GM19238 (cell line): ENCODE data around the gene ARHGAP8.

Experiments
- DNase-seq: peaks from one replicate; pipeline ENCODE4 v3.0.0; 2011; ENCODE audit warnings: low spot score; ENCODE audit not compliant: insufficient read length

Gene ARHGAP8

DNA sequence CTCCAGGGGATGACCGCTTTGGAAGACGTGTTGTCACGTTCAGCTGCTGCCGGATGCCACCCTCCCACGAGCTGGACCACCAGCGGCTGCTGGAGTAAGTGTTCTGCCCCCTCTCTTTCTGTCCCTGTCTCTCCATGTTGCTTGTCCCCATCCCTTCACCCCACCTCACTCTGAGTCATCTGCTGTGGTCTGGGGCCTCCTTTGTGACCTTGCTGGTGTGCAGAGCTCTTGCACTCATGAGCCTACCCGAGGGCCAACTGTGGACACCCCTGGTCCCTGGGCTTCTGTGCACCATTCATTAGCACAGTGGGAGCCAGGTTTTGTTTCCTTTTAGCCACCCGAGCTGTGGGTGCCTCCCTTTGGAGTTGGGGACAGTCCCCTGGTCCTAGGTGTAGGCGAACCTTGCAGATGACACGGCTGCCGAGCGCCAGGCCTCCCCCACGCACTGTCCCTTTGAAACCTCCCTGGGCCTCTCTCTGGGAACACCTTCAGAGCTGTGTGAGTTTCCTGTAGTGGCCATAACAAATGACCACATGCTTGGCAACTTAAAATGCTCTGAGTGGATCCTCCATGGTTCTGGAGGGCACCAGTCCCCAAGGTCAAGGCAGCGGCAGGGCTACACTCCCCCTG lies 49.8 kb downstream of the ARHGAP8 start:
- DNase-seq = no peak

DNA sequence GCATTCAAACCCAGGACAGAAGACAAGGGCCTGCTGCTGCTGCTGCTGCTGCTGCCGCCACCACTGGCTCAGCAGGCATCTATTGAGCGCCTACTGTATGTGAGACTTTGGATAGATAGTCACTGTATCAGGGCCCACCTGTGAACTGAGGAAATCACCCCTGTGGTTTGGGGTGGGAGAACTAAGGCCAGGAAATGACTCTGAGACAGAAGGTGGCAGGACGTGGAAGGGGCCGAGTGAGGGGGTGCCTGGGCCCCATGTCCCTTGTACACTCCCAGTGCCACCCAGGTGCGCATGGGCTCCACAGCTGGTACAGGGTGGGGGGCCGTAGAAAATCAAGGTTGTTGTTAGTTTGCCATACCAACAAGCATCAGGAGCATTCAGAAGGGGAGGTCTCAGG lies 50.6 kb downstream of the ARHGAP8 start:
- DNase-seq = no peak

DNA sequence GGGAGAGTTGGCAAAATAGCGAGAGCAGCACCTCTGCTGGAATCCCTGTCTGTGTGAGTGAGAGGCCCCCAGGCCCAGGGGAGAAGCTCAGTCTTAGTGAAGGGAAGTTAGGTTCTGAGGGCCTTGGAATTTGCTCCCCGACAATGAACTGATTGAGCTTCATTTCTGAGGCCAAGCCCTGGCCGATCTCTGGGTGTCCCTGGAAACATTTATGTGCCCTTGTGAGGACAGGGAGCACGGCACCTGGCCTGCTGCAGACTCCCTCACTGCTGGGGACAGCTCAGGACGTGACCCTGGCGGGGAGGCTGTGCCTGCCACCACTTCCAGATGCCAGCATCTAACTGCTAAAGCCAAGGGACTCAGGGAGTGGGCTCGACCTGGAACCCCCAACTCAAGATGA lies 52.0 kb downstream of the ARHGAP8 start:
- DNase-seq = no peak

DNA sequence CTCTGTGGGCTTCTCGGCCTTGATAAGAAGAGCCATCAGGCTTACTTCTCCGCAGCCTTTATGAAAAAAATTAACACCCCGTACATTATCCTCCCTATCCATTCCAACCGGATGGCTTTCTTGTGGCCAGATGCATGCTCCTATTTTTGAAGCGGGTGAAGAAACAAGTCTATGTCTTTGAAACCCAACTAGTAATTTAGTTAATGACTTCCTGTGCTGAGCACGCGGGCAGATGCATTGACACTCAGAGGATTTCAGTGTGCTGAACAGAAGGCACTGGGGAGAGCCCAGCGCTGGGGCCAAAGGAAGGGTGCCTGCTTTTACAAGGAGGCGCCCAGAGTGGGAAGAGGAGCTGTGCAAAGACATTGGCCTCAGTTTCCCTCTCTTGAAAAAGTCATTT lies 53.3 kb downstream of the ARHGAP8 start:
- DNase-seq = no peak

DNA sequence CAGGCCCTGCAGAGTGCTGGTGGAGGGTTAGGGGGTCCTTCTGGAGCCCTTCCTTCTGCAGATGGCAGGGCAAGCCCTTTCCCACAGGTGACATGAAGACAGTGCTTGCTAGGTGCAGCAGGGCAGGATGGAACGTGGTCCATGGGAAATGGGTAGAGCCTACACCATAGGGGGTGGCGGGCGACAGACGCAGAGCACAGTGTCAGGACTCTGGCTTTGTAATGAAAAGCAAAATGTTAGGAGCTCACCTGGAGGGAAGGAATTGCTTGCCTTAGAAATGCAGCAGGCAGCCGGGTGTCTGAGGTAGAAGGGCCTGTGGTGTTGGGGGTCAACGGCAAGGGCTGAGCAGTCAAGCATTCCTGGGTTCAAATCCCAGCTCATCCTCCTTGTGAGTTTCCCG lies 54.9 kb downstream of the ARHGAP8 start:
- DNase-seq = no peak

DNA sequence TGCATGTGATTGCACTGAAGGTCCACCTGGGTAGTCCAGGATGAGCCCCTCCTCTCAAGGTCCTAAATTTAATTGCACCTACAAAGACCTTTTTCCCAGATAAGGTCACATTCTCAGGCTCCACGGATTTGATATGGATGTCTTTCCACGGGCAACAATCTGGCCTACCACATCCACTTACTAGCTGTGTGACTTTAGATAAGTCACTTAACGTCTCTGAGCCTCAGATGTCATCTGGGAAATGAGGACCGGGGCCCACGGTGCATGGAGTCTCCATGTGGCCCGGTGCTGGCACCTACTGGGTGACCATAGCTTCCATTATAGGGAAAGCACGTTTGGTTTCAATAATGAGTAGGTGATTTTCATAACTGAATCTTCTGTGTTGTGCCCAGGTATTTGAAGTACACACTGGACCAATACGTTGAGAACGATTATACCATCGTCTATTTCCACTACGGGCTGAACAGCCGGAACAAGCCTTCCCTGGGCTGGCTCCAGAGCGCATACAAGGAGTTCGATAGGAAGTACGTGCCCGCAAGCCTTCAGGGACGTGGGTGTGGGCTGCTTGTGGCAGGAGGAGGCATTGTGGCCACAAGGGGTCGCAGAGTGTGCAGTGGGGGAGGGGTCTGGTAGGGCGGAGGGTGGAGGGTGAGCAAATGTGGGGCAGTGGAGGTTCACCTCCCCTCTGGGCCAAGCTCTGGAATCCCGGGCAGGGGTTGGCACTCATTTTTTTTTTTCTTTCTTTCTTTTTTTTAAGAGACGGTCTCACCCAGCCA lies 55.7 kb downstream of the ARHGAP8 start:
- no peak for DNase-seq

DNA sequence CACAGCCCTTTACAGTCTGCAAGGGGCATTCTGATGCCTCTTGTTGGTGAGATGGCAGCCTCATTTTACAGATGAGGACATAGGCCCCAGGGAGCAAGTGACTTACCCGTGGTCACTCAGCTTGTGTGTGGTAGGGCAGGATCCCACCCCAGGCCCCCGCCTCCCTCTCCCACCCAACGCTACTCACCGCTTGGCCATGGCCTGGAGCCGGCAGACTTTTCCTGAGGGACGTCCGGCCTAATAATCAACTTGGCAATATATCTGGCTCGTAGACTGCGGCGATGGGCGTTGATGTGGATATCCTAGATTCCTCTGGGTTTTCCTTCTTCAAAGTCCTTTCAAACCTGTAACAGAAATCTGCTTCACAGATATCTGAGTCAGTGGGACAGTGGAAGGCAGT lies 57.1 kb downstream of the ARHGAP8 start:
- DNase-seq = no peak

DNA sequence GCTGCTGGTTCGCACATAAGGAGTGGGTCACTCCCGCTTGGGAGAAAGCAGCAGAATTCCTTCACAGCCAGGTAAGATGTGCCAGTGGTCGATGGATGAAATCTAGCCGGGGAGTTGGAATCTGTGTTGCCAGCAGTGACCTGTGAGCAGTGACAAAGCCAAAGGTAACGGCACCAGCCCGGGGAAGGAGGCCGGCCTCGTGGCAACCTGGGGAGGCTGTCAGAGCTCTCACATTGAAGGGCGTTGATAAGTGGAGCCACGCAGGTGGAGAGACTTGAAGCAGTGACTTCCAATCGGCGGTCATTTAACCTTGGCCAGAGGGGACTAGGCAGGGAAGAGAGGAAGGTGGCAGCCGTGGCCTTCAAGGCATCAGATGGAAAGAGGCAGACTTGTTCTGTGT lies 58.8 kb downstream of the ARHGAP8 start:
- DNase-seq = no peak

DNA sequence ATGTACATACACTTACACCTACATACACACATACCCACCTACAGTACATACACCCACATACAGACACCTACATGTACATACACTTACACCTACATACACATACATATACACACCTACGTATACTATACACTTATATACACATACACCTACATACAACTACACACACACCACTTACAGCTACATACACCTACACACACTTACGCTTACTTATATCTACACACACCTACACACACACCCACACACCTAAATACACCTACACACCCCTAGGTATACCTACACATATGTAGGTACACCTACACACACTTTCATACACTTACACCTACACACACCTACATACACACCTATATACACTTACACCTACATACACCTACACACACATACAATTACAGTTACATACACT lies 61.0 kb downstream of the ARHGAP8 start:
- DNase-seq = no peak

DNA sequence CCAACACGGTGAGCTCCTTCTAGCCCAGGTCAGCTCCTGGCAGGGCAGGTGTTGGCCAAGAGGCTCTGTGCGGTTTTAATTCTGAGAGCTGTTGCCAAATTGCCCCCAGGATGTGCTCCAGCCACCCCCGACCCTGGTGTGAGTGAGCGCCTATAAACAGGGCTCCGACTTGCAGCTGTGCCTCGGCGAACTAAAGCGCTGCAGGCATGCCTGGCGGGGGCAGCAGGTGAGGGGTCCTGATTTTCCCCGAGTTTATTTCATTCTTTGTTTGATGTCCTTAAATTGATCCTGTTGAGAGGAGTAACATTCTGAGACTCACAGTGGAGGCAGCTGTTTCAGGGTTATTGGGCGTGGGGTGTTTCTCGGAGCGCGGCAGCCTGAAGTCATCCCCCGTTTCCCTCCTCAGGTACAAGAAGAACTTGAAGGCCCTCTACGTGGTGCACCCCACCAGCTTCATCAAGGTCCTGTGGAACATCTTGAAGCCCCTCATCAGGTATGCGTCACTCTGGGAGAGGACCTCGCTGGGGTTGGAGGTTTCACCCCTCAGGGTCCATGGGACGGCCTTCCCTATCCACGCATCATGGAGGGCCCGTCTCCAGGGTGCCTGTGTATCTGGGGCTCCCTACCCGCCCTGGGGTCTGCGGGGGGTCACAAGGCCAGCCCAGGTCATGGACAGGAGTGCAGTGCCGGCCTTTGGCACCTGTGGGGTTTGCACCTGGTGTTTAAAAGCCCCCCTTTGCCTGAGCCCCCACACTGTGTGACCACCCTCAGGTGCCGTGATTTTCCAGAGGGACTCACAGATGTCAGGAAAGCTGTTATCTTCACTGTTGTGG lies 62.1 kb downstream of the ARHGAP8 start:
- DNase-seq = no peak

DNA sequence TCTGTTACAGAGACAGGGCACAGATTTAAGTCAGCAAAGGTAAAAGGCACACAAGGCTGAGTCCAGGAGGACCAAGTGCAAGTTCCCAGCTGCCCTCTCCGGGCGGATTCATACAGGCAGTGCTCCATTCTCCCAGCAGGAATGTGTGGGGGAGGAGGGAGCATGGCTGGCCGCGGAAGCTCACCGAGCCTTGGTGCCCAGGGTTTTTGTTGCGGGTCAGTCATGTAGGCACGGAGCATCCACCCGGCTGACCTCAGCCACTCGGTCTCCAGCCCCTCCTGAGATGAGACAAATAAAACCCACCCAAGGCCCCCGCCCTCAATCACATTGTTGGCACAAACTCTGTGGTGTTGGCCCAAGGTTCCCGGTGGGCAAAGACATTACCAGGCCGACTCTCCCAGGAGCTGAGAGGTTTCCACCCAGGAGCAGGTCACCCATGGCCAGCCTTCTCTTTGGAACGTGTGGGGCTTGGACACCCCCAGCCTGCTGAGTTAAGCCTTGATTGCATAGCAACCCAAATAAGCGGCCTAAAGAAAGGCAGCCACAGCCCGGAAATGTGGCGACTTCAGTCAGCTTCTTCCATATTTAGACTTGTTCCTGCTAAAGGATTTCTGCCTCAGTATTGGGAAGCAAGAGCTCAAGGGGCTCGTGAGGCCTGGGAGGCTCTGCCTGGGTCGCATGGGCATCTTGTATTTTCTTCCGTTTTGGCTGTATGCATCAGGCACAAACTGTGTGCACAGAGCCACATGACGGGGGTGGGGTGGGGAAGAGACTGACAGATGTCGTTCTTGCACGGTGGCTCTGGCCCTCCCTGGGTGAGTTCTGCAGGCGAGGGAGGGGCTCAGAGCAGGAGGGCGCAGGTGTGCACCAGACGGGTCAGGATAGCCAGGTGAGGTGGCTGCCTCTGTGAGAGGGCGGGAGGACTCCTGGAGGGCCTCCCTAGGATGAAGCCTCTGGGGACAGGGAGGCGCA lies 63.0 kb downstream of the ARHGAP8 start:
- no peak for DNase-seq

DNA sequence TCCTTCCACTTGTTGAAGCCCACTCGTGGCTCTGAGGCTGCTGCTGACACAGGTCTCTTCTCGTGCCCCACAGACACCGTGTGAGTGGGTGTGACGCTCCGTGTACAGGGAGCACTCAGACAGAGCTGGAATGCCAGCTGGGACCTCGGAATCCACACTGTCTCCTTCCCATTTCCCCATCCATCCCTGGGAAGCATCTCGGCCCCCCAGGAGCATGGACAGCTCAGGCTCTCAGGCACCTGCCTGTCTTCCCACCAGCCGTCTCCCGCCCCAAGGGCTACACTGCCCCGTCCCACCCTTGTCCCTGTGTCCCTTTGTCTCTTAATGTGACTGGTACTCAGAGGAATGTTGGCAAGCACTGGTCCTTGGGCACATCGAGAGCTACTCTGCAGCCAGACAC lies 63.8 kb downstream of the ARHGAP8 start:
- DNase-seq = no peak

DNA sequence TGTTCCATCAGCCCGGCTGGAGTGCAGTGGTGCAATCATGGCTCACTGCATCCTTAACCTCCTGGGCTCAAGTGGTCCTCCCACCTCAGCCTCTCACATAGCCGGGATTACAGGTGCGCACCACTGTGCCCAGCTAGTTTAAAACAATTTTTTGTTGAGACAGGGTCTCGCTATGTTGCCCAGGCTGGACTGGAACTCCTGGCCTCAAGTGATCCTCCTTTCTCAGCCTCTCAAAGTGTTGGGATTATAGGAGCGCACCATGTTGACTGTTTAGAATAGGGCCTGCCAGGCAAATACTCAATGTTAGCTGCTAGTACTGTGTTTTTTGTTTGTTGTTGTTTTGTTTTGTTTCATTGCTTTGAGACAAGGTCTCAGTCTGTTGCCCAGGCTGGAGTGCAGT lies 66.4 kb downstream of the ARHGAP8 start:
- no peak for DNase-seq

DNA sequence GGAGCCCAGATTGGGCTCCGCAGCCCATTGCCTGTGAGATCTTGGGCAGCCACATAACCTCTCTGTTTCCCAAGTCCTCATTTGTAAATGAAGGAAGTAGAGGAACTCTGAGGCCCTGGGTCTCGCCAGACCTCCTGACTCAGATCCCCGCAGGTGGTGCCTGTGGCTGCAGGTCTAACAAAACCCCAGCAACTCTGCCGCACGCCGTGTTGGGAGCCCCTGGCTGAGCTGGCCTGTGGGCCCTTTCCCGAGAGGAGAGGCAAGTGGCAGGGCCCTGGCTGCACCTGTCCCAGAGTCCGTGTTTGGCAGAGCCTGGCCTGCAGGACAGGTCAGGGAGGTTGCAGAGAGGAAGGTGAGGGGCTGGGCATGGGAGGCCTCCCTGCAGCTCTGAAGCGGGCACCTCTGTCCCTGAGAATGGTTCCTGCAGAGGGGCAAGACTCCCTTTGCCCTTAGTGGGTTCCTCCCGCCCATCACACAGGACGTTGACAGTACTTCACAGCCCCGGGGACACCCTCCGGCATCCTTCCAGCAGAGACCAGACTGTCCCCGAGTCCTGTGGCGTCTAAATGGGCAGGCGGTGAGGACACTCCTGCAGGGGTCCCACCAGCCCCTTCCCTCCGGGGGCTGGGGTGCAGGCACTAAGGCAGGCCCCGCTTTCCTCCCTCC lies 67.7 kb downstream of the ARHGAP8 start:
- no peak for DNase-seq

DNA sequence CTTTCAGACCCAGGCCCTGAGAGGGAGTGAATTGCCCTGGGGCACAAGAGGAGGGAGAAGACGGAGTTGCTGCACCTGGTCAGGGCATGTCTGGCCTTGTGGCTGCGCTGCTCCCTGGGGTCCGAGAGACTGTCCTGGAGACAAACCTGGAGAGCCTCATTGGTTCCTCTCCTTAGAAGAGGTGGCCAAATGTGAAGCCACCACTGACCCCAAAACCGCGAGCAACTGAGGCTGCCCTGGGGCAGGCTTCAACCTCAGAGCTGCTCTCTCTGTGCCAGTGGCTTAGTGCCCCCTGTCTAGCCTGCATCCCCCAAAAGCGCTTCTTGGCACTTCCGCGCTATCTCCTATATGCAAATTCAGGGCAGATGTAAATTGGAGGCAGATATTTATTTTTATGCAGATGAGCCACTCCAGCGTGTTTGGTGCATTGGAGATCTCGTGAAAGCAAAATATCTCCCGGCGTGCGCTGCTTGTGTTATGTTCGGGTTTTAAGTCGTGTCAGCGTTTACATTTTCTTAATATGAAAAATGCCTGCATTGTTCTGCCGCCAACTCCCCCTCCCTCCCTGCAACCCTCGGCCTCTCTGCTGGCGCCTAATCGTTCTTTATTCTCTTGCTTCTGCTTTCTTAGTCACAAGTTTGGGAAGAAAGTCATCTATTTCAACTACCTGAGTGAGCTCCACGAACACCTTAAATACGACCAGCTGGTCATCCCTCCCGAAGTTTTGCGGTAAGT lies 69.5 kb downstream of the ARHGAP8 start:
- DNase-seq = no peak

DNA sequence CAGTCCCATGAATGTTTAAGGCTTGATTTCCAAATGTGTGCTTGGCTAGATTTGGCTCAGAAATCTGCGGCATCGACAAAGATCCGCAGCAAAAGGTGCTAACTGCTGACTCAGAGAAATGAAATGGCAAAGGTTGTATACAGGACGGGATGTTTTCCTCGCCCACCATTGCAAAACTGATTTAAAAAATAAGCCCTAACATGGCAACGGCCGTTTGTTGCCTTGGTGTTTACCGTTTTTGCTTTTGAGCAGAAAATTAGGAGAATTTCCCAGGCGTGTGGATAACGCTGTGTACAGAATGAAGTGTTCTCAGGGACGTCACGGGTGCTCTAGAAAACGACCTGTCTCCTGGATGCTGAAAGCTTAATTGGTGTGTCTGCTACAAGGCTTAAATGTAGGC lies 70.2 kb downstream of the ARHGAP8 start:
- DNase-seq = no peak

DNA sequence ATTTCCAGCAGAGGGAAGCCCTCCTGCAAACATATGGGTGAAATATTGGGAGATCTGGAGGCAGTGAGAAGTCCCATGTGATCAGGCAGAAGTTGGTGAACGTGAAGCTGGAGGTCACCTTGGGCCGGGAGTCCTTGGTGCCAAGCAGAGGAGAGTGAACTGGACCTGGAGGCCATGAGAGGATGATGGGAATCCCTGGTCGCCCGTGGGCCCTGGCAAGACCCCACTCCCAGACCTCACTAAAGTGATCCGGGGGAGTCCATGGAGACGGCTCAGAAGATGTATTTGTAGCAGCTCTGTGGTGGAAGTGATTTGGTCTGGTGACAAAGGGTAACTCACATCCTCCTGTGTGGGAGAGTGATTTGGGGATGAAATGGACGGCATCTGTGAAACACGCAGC lies 71.0 kb downstream of the ARHGAP8 start:
- DNase-seq = no peak

DNA sequence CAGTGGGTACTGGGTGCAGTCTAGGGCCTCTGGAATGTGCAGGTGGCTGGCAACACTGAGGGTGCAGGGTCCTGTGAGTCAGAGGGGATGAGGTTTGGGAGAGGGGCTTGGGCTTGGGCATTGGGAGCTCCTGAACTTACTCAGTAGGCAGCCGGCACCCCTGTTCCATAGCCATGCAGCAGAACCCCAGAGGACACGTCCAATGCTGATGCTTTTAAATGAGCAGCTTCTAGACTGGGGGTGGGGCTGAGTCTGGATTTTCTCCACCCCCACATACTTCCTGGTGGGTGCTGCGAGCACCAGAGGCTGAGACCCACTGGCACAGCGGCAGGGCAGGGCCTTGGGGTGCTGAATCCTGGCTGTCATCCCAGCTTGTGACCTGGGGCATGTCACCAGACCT lies 71.4 kb downstream of the ARHGAP8 start:
- no peak for DNase-seq

DNA sequence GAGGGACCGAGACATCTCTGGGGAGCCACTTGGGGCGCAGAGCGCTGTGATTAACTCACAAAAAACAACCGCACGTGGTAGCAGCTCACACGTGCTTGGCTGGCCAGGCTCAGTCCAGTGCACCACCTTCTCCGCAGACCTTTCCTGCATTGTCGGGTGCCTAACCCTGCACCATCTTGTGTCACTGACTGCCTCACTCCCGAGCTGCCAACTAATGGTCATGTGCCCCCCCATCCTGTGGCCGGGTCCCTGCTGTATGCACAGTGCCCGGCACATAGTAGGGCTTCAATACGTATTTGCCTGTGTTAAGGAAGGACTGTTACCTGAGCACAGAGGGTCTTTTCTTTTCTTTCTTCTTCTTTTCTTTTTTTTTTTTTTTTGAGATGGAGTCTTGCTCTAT lies 71.9 kb downstream of the ARHGAP8 start:
- no peak for DNase-seq
